NCI-H146 treated with DMSO at 0.1 percent for 48 hours (cell line): Measurements from ENCODE around the gene SNRNP27.
"Not testable (repeated sequence)": the region's sequence is repeated elsewhere in the genome, so short reads cannot be mapped to it uniquely, and the experiment has no call there.

Experiments used
- DNase-seq: peaks from one replicate; lab custom pipeline; 2025; ENCODE audit not compliant: unreplicated experiment; lab: John Stamatoyannopoulos, UW

The SNRNP27 gene

DNA sequence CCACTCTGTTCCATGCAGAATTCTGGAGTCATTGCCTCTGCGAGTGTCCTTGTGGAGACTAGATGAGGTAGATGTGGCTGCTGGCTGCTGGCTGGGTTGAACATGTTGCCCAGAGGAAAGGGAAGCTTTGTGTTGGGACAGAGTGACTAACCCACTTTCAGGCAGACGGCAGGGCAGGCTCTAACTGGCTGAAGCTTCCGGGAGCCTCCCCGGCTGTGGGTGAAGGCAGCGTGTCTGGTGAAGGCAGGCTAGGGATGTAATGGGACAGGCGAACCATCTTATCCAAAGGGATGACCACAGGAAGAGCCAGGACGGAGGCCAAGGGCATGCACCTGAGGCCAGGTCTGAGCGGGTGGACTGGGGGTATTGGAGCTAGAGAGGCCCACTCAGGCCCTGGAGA is 51.7 kb downstream of the SNRNP27 start:
- DNase-seq: no peak

DNA sequence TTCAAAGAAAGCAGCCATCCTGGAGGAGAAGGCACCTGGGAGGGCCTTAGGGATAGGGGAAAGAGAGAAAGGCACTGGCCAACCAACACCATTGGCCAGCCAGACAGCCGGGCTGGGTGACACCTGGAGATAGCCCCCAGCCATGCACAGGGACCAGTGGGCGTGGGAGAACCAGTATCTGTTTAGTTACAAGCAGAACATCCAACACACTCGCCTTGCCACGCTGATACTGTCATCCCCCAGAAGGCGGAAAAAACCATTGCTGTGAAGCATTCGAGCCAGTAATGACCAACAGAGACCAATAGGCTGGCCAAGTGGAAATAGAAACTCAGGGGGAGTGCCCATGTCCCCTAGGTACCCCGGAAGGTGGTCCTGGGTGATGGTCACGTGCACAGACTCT is 52.2 kb downstream of the SNRNP27 start:
- no peak for DNase-seq

DNA sequence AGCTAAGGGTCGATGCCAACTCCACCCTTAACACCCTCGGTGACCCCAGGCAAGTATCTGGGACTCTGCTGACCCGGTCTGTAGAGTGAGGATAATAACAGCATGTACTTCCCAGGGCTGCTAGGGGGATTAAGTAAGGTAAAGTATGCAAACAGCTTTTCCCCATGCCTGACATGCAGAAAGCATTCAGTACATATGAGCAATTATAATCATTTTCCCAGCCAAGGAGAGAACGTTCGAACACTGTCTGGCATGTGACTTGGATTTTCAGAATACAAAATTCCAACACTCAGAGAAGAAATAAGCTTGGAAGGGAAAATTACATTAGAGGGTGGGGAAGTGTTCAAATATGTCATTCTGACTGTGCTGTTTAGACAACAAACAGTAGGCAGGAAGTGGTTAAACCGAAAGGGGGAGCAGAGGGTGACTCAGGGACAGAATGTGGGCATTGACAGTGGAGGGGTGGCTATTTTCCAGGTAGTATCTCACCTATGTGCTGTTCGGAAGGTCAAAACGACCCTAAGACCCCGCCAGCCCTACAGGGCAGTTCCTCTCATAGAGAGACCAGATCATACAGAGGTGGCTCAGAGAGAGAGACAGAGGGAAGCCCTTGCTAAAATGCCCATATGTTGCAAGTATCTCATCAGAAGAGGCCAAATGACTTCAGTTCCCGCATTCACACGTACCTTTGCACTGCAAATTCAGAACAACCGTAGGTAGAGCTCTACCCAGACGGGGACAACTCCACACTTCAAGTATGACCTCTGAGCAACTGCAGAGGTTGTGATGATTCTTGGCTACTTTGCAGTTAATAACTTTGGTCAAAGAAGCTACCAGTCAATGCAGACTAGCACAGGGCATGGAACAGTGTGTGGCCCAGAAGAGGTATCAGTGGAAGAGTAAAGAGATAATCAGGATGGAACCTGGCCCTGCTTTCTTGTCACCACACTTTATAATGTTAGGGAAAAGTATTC is 52.9 kb downstream of the SNRNP27 start:
- DNase-seq: no peak

DNA sequence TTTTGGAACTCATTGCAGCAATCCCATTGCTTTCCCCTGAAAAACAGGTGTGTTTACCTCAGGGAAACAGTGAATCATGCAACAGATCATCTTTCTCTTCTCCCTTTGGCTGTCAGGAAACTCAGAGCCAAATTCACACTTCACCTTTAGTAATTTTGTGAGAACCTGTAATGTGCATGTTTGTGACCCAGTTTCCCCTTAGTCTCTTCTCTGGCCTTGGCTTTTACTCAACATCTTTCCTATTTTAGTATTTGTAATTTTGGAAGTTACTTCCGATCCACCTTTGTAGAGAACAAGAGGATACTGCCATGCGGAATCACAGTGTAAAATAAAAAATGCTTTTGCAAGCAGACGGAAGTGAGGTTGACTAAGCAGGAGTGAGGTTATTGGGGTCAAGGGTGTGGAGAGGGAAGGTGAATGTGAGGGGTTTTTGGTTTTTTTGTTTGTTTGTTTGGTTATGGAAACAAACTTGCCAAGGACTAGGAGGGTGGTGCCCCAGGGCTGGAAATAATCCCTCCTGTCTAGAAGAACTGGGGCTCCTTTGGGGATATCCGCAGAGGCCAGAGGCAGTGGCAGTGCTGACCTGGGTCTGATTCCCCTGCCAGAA is 53.7 kb downstream of the SNRNP27 start:
- no peak for DNase-seq

DNA sequence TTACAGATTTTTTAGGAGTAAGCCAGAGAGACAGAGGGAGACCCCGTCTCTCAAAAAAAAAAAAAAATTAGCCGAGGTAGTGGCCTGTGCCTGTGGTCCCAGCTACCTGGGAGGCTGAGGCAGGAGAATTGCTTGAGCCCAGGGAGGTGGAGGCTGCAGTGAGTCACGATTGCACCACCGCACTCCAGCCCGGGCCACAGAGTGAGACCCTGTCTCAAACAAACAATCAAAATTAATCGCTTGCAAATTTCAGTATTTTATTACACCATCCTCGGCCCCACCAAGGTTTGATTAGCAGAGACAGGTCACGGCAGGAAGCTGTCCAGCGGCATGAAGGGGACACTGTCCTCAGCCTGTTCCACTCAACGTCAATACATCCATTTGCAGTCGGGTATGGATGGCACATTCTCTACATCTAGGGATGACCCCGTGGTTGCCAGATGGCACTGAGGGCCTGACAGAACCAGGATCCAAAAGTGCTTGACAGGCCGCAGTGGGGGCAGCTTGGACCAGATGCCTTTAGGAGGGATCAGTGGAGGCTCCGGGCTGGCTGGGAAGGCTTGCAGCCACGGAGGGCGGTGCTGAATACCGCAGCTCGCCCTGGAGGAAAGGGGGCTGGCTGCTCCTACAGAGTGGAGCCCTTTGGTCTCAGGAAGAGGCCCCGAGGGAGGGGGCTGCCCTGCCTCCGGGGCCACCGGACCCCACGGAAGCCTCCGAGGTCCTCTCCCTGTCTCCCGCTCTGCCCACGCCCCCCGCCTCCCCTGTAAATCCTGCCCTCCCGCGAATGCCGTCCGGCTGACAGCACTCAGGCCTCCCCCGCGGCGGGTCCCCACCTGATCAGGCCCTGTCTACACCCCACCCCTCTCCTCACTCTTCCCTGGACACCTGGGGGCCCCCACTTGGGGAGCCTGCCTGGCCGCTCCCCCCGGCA is 54.5 kb downstream of the SNRNP27 start:
- DNase-seq: no peak

DNA sequence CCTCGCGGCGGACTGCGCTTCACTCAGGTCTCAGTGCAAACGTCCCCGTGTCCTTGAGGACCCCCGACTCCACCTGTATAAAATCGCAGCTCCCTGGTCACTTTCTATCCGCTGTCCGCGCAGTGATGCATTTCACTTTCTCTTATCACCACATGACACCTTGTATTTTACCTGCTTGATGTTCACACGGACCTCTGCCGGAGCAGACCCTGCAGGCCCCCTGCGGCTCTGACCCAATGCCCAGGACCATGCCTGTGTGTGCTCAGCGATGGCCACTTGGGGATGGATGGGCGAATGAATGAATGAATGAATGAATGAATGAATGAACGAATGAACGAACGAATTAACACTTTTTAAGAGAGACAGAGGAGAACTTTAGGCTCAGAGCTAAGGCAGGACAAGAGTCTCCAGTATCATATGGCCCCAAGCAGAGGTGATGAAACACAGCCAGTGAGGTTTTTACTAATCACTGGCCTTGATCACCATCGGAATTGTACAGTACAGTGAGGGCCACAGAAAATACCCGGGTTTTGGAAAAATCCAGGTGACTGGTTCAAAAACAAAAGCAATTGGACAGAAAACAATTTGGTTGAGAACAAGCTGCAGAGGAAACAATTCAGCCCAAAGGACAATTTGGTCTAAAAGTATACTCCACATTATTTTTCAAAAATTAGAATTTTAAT is 55.3 kb downstream of the SNRNP27 start:
- DNase-seq: no peak

DNA sequence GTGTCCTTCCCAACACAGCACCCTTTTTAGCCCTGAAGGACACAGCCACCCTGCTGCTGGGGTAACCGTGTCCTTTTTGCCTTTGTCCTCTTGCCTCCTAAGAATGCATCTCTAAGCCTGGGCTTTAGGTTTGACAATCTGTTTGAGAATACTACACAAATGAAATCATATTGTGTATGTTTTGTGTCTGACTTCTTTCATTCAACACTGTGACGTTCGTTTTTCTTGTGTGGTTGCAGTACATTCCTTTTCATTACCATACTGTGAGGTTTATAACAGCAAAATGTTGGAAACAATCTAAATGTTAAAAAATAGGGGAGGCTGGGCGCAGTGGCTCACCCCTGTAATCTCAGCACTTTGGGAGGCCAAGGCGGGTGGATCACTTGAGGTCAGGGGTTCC is 56.5 kb downstream of the SNRNP27 start:
- DNase-seq: no peak

DNA sequence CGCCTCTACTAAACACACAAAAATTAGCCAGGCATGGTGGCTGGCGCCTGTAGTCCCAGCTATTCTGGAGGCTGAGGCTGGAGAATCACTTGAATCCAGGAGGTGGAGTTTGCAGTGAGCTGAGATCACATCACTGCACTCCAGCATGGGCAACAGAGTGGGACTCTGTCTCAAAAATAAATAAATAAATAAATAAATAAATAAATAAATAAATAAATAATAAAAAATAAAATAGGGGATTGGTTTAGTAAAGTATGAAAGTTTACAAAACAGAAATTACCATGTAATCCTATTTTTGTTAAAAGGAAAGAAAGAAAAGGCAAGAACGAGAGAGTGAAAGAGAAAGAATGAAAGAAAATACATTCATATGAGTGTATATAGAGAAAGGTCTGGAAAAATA is 56.9 kb downstream of the SNRNP27 start:
- not testable (repeated sequence) for DNase-seq

DNA sequence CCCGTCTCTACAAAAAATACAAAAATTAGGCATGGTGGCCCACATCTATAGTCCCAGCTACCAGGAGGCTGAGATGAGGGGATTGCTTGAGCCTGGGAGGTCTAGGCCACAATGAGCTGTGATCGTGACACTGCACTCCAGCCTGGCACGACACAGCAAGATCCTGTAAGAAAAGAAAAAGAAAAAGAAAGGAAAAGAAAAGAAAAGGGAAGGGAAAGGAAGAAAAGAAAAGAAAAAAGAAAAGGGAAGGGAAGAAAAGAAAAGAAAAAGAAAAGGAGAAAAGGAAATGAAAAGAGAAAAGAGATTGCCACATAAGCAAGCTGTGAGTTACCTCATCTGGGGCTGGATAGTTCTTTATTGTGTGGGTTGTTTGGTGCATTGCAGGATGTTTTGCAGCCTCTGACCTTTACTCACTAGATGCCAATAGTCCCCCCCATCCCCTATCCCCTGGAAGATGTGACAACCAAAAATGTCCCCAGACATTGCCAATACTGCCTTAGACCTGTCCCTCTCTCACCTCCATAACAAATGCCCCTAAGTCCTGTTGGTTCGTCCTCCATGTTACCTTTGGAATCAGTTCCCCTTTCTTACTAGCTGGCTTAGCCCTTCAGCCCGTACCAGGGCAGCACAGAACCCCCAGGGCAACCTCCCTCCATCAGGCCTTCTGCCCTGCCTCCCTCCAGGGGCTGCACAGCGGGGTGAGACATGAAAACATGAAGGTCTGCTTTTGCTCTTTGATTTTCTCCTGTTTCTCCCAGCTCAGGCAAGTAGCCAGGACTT is 58.8 kb downstream of the SNRNP27 start:
- no peak for DNase-seq

DNA sequence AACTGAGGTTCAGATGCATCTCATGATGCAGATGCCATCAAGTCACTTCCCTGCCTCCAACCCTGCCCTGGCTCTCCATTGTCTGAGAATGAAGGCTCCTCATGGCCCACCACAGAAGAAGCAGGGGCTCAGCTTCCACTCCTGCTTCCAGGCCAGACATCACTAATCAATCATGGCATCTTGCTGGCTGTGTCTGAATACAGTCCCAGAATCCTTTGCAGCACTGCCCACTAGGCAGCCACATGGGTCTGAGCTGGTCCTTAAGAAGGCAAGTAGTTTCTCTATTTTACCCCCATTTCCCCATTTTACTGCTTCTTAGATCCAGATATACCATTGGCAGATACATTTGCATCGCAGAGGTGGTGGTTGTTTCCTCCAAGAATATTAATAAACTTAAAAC is 60.3 kb downstream of the SNRNP27 start:
- no peak for DNase-seq
